AG04450 (cell line): ENCODE measurements around the gene MISP. TPM values are rescaled to one million over a fixed set of nuclear protein-coding genes. Genes with fewer than 3 reads are reported as not detected.
"Not testable (repeated sequence)": the region's sequence is repeated elsewhere in the genome, so short reads cannot be mapped to it uniquely, and the experiment has no call there.

Source experiments
- CTCF ChIA-PET: fragments of 300-600, 350-600 bp; formaldehyde crosslinking; extraction: SDS; loops from one replicate; lab custom pipeline; 2022; ENCODE audit warnings: antibody characterized with exemption, inconsistent platforms; lab: Charles Lee
- POLR2A ChIA-PET: fragments of 350-600 bp; formaldehyde crosslinking; extraction: SDS; loops from one replicate; lab custom pipeline; 2021; ENCODE audit warnings: antibody characterized with exemption, inconsistent platforms; lab: Yijun Ruan, JAX
- DNase-seq: peaks from one replicate; pipeline ENCODE4 v3.0.0-alpha.2; 2011; ENCODE audit warnings: low read depth, low spot score
- H3K27ac ChIP-seq: one replicate; pipeline ENCODE4 v1.5.1; 2012; ENCODE audit warnings: low read depth, low read length, control low read depth
- H3K27me3 ChIP-seq: one replicate; pipeline ENCODE4 v1.6.0; 2012; ENCODE audit warnings: low read length; ENCODE audit not compliant: control insufficient read depth, insufficient read depth
- H3K4me3 ChIP-seq: 2 replicates; pipeline ENCODE4 v1.5.1; 2011; ENCODE audit warnings: mild to moderate bottlenecking, low read depth, low read length, control low read depth
- H3K9me3 ChIP-seq: 2 replicates; pipeline ENCODE4 v1.5.1; 2012; ENCODE audit warnings: low read length; ENCODE audit not compliant: control insufficient read depth, insufficient read depth
- CTCF ChIP-seq: IDR thresholded peaks from 2 replicates; pipeline ENCODE4 v1.5.1; 2011; ENCODE audit warnings: low read depth, low read length, control low read depth, inconsistent platforms
- polyA plus RNA-seq: library from polyadenylated mRNA; depleted of rRNA; stranded (reverse); fragments of >200 nt; gene quantifications from 2 replicates; pipeline ENCODE4 v1.2.3, GENCODE V29; 2011

The MISP gene
- polyA plus RNA-seq, 1 experiment = 0.09 TPM

- Histone ChIP-seq H3K27ac (no peak overlapping the region), H3K4me3 (no peak overlapping the region), H3K9me3 (peaks cover 34% of the 10 kb centered on the region), H3K27me3 (no peaks in the 10 kb centered on the region)
- TF ChIP-seq CTCF = 0 out of 2 replicates have a peak, but pooled peaks have one; percentile 14
- ChIA-PET CTCF (no interaction called here), POLR2A (interaction anchor here (0.7 kb wide), 1 partner anchor 74 kb away, joined by 3 read pairs; no protein-coding TSS in a partner anchor)
- DNase-seq = no peak
Observed at GRCh38 chr19:741506-742131, 9.3 kb upstream of the MISP start.

- TF ChIP-seq CTCF = no peak
- Histone ChIP-seq H3K4me3 (no peak overlapping the region), H3K27me3 (no peaks in the 10 kb centered on the region), H3K9me3 (peaks cover 44% of the 10 kb centered on the region), H3K27ac (no peak overlapping the region)
- DNase-seq = no peak
- ChIA-PET POLR2A (no interaction called here), CTCF (no interaction called here)
Observed at GRCh38 chr19:742540-743075, 8.3 kb upstream of the MISP start.

- Histone ChIP-seq H3K9me3 (peaks cover 50% of the 10 kb centered on the region), H3K27ac (no peak overlapping the region), H3K4me3 (no peak overlapping the region), H3K27me3 (no peaks in the 10 kb centered on the region)
- CTCF ChIA-PET = no interaction called here
- POLR2A ChIA-PET = no interaction called here
- no peak for DNase-seq
- TF ChIP-seq CTCF = no peak
Observed at GRCh38 chr19:743168-743687, 7.7 kb upstream of the MISP start.

GRCh38 chr19:745138-745537 is 5.8 kb upstream of the MISP start:
- H3K27ac ChIP-seq, POLR2A ChIA-PET, DNase-seq, H3K4me3 ChIP-seq, H3K27me3 ChIP-seq: not testable (repeated sequence)
- peaks cover 55% of the 10 kb centered on the region for H3K9me3 ChIP-seq
- CTCF ChIA-PET = interaction anchor here (0.6 kb wide), 1 partner anchor 177 kb away, joined by 4 read pairs; no protein-coding TSS in a partner anchor

- Histone ChIP-seq H3K9me3 (peaks cover 55% of the 10 kb centered on the region), H3K27ac (no peak overlapping the region), H3K4me3 (no peak overlapping the region), H3K27me3 (no peaks in the 10 kb centered on the region)
- no peak for TF ChIP-seq CTCF
- DNase-seq = no peak
- ChIA-PET CTCF (no interaction called here), POLR2A (no interaction called here)
Observed at GRCh38 chr19:746208-746819, 4.6 kb upstream of the MISP start.
